ENCODE measurements around the gene KBTBD12. TPM values are rescaled to one million over a fixed set of nuclear protein-coding genes. Genes with fewer than 3 reads are reported as not detected.

The KBTBD12 gene
- total RNA-seq, 1 experiment from 2014 or later: not detected

DNA sequence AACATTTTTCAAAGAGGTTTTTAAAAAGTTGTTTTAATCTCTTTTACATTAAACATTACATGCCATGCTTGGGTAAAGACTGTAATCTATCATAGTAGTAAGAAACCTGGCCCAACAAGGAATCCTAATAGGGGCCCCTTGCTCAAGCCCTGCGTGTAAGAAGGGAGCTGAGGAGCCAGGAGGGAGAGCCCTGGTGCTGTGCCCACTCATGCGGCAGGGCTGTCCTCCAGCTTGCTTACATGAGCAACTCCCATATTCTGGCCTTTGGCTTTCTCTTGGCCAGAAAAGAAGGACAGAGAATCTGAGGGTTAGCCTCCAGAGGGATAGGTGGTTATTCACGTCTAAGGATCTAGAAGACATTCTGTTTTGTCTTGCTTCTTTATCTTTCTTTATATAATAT is 49.8 kb downstream of the KBTBD12 start:
- Histone ChIP-seq H3K27ac (ENCODE audit: low read depth, low read length) (no peak overlapping the region), H4K20me1 (ENCODE audit: insufficient read depth) (no peaks in the 10 kb centered on the region), H3K27me3 (ENCODE audit: insufficient read depth, low read length) (no peaks in the 10 kb centered on the region), H3K4me1 (ENCODE audit: control insufficient read depth in 1 of 2, insufficient read depth in 2 of 2, low read length in 2 of 2) (peaks cover 3 to 13% of the 10 kb centered on the region in 2 experiments; a peak in 2 of 4 replicates), H3K9ac (ENCODE audit: low read length) (no peak overlapping the region), H3K9me3 (ENCODE audit: control insufficient read depth in 1 of 2, insufficient read depth in 1 of 2, low read depth in 1 of 2, low read length in 2 of 2) (no peaks in the 10 kb centered on the region), H2AFZ (ENCODE audit: low read depth, low read length, poor library complexity, severe bottlenecking) (no peak overlapping the region), H3K9me2 (ENCODE audit: insufficient read depth) (peaks cover 4% of the 10 kb centered on the region; the same call in 1 of the 2 replicates), H3K4me2 (ENCODE audit: low read length) (no peak overlapping the region), H3K4me3 (replicated peaks in 1 of 2; ENCODE audit: low read depth in 1 of 2, low read length in 2 of 2) (no peak overlapping the region), H3K79me2 (ENCODE audit: insufficient read depth, low read length) (no peaks in the 10 kb centered on the region), H3K36me3 (ENCODE audit: control insufficient read depth in 1 of 2, insufficient read depth in 2 of 2, low read length in 2 of 2) (no peaks in the 10 kb centered on the region)
- ChIA-PET CTCF (no interaction called here), POLR2A (no interaction called here), RAD21 (ENCODE audit: low non-redundant PET in 1 of 2, low total read pairs in 2 of 2, uncharacterized antibody in 2 of 2, unreplicated experiment in 2 of 2) (no interaction called here)
- DNase-seq (ENCODE audit: low read depth, low spot score) (no peak), ATAC-seq (no peak)
- TF ChIP-seq, protein P1, sequence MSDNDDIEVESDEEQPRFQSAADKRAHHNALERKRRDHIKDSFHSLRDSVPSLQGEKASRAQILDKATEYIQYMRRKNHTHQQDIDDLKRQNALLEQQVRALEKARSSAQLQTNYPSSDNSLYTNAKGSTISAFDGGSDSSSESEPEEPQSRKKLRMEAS (IDR thresholded peaks at IDR 0.05): no peak
- TF ChIP-seq CTCF (IDR thresholded peaks at IDR 0.05 in 2 of 3, conservative IDR thresholded peaks at IDR 0.05 in 1 of 3; ENCODE audit: borderline replicate concordance in 1 of 3, insufficient read depth in 1 of 3, low read depth in 2 of 3, low read length in 2 of 3) (no peak), POLR2A (IDR thresholded peaks at IDR 0.05; ENCODE audit: borderline replicate concordance, extremely low read depth, insufficient read depth, insufficient read length) (no peak), SIN3A (IDR thresholded peaks at IDR 0.05; ENCODE audit: low read depth) (no peak), JUND (IDR thresholded peaks at IDR 0.05) (no peak), EZH2phosphoT487 (IDR thresholded peaks at IDR 0.05; ENCODE audit: borderline replicate concordance) (no peak), REST (IDR thresholded peaks at IDR 0.05; ENCODE audit: low read depth) (no peak), FOSL1 (IDR thresholded peaks at IDR 0.05; ENCODE audit: low read depth) (no peak), SRF (IDR thresholded peaks at IDR 0.05; ENCODE audit: low read depth) (no peak), SP1 (IDR thresholded peaks at IDR 0.05; ENCODE audit: low read depth) (no peak), CEBPB (IDR thresholded peaks at IDR 0.05; ENCODE audit: low read depth) (no peak), ZFX (IDR thresholded peaks at IDR 0.05) (no peak)
- TF ChIP-seq, protein P2, sequence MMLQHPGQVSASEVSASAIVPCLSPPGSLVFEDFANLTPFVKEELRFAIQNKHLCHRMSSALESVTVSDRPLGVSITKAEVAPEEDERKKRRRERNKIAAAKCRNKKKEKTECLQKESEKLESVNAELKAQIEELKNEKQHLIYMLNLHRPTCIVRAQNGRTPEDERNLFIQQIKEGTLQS (IDR thresholded peaks at IDR 0.05): no peak
- intact Hi-C loops (cut with micrococcal nuclease): no loop called here
- no TSS peak for BruUV-seq (replicated peaks)

Measured in HCT116 (cell line).